Activated CD4-positive, alpha-beta memory T cell treated with anti-CD3 and anti-CD28 coated beads for 36 hours (primary cell): ENCODE data around the gene ADCY5. TPM values are rescaled to one million over a fixed set of nuclear protein-coding genes. Genes with fewer than 3 reads are reported as not detected.

Experiments
- CTCF ChIA-PET: fragments of 350-600 bp; sonication (Branson Sonifier 250); formaldehyde crosslinking; loops from one replicate; lab custom pipeline; 2021; ENCODE audit warnings: antibody characterized with exemption, inconsistent platforms; lab: Charles Lee
- POLR2A ChIA-PET: fragments of 350-600 bp; sonication (Branson Sonifier 250); formaldehyde crosslinking; loops from one replicate; lab custom pipeline; 2021; ENCODE audit warnings: antibody characterized with exemption; lab: Charles Lee
- DNase-seq: peaks from one replicate; pipeline ENCODE4 v3.0.0-alpha.2; 2020
- H3K27ac Mint-ChIP-seq: one replicate; pipeline ENCODE4 v1.8.0; 2021; ENCODE audit warnings: mixed read lengths
- H3K27me3 Mint-ChIP-seq: one replicate; pipeline ENCODE4 v1.8.0; 2021; ENCODE audit warnings: mixed read lengths
- H3K36me3 Mint-ChIP-seq: one replicate; pipeline ENCODE4 v1.8.0; 2021; ENCODE audit warnings: mixed read lengths
- H3K4me1 Mint-ChIP-seq: one replicate; pipeline ENCODE4 v1.8.0; 2021; ENCODE audit warnings: low read depth, mixed read lengths
- H3K4me3 Mint-ChIP-seq: one replicate; pipeline ENCODE4 v1.8.0; 2021; ENCODE audit warnings: mild to moderate bottlenecking, mixed read lengths
- H3K9me3 Mint-ChIP-seq: one replicate; pipeline ENCODE4 v1.8.0; 2021; ENCODE audit warnings: mixed read lengths
- intact Hi-C: fragments of 100-400 bp; cut with micrococcal nuclease; formaldehyde crosslinking; loops from one replicate; pipeline ENCODE4 v1.15.1; 2023
- total RNA-seq, 2 experiments: library from RNA; stranded (reverse); gene quantifications; one replicate each; pipeline ENCODE4 v1.2.3, GENCODE V29; 2021

Gene ADCY5
- total RNA-seq, 2 experiments from 2014 or later: not detected

GRCh38 chr3:123386477-123387040 is 62.3 kb downstream of the ADCY5 start:
- CTCF ChIA-PET: no interaction called here
- no peak overlapping the region for H3K27ac Mint-ChIP-seq

GRCh38 chr3:123385981-123386380 is 62.9 kb downstream of the ADCY5 start:
- ChIA-PET POLR2A (no interaction called here), CTCF (no interaction called here)
- intact Hi-C loops: no loop called here
- no peaks in the 10 kb centered on the region for H3K36me3 Mint-ChIP-seq
- no peak for DNase-seq
- H3K27ac Mint-ChIP-seq: no peak overlapping the region
- no peak overlapping the region for H3K4me3 Mint-ChIP-seq
- H3K4me1 Mint-ChIP-seq: no peaks in the 10 kb centered on the region
- no peaks in the 10 kb centered on the region for H3K9me3 Mint-ChIP-seq
- peaks cover 15% of the 10 kb centered on the region for H3K27me3 Mint-ChIP-seq

More at GRCh38 chr3:123386477-123387040, 62.3 kb downstream of the ADCY5 start:
- intact Hi-C loops: no loop called here
- Mint-ChIP-seq H3K27me3 (peaks cover 15% of the 10 kb centered on the region), H3K9me3 (no peaks in the 10 kb centered on the region), H3K36me3 (no peaks in the 10 kb centered on the region), H3K4me3 (no peak overlapping the region), H3K4me1 (no peaks in the 10 kb centered on the region)
- DNase-seq: no peak
- POLR2A ChIA-PET: no interaction called here

GRCh38 chr3:123385499-123385898 is 63.4 kb downstream of the ADCY5 start:
- no peaks in the 10 kb centered on the region for H3K9me3 Mint-ChIP-seq
- peaks cover 15% of the 10 kb centered on the region for H3K27me3 Mint-ChIP-seq
- intact Hi-C loops: no loop called here
- no peak overlapping the region for H3K4me3 Mint-ChIP-seq
- no peaks in the 10 kb centered on the region for H3K4me1 Mint-ChIP-seq
- no peak overlapping the region for H3K27ac Mint-ChIP-seq
- no peaks in the 10 kb centered on the region for H3K36me3 Mint-ChIP-seq
- no peak for DNase-seq
- POLR2A ChIA-PET: no interaction called here
- CTCF ChIA-PET: no interaction called here

GRCh38 chr3:123385001-123385401 is 63.9 kb downstream of the ADCY5 start:
- intact Hi-C loops: no loop called here
- no peak overlapping the region for H3K4me3 Mint-ChIP-seq
- ChIA-PET POLR2A (no interaction called here), CTCF (no interaction called here)
- DNase-seq: no peak
- H3K27me3 Mint-ChIP-seq: peaks cover 15% of the 10 kb centered on the region
- no peak overlapping the region for H3K27ac Mint-ChIP-seq
- no peaks in the 10 kb centered on the region for H3K4me1 Mint-ChIP-seq
- no peaks in the 10 kb centered on the region for H3K36me3 Mint-ChIP-seq
- H3K9me3 Mint-ChIP-seq: no peaks in the 10 kb centered on the region

- no peak for DNase-seq
- CTCF ChIA-PET: no interaction called here
- H3K27me3 Mint-ChIP-seq: peaks cover 15% of the 10 kb centered on the region
- H3K9me3 Mint-ChIP-seq: no peaks in the 10 kb centered on the region
- H3K27ac Mint-ChIP-seq: no peak overlapping the region
- H3K36me3 Mint-ChIP-seq: no peaks in the 10 kb centered on the region
- POLR2A ChIA-PET: no interaction called here
- no peaks in the 10 kb centered on the region for H3K4me1 Mint-ChIP-seq
- intact Hi-C loops: no loop called here
- H3K4me3 Mint-ChIP-seq: no peak overlapping the region
These were observed 64.6 kb downstream of the ADCY5 start for GRCh38 chr3:123384256-123384655.

GRCh38 chr3:123383091-123384053 is 65.5 kb downstream of the ADCY5 start:
- intact Hi-C loops: no loop called here
- peaks cover 15% of the 10 kb centered on the region for H3K27me3 Mint-ChIP-seq
- no peak overlapping the region for H3K27ac Mint-ChIP-seq
- POLR2A ChIA-PET: no interaction called here
- CTCF ChIA-PET: no interaction called here
- no peak for DNase-seq
- H3K4me1 Mint-ChIP-seq: no peaks in the 10 kb centered on the region
- no peak overlapping the region for H3K4me3 Mint-ChIP-seq
- no peaks in the 10 kb centered on the region for H3K36me3 Mint-ChIP-seq
- H3K9me3 Mint-ChIP-seq: no peaks in the 10 kb centered on the region

GRCh38 chr3:123380261-123380660 is 68.6 kb downstream of the ADCY5 start:
- Mint-ChIP-seq H3K27me3 (peaks cover 6% of the 10 kb centered on the region), H3K27ac (no peak overlapping the region), H3K36me3 (no peaks in the 10 kb centered on the region), H3K4me1 (no peaks in the 10 kb centered on the region), H3K9me3 (no peaks in the 10 kb centered on the region), H3K4me3 (no peak overlapping the region)
- no peak for DNase-seq
- ChIA-PET POLR2A (no interaction called here), CTCF (no interaction called here)
- intact Hi-C loops: no loop called here

- H3K9me3 Mint-ChIP-seq: no peaks in the 10 kb centered on the region
- H3K27me3 Mint-ChIP-seq: peaks cover 3% of the 10 kb centered on the region
- ChIA-PET CTCF (no interaction called here), POLR2A (no interaction called here)
- H3K36me3 Mint-ChIP-seq: no peaks in the 10 kb centered on the region
- H3K27ac Mint-ChIP-seq: no peak overlapping the region
- H3K4me1 Mint-ChIP-seq: no peaks in the 10 kb centered on the region
- DNase-seq: no peak
- intact Hi-C loops: no loop called here
- no peak overlapping the region for H3K4me3 Mint-ChIP-seq
These were observed 69.7 kb downstream of the ADCY5 start for GRCh38 chr3:123379041-123379830.

- no peak overlapping the region for H3K4me3 Mint-ChIP-seq
- peaks cover 4% of the 10 kb centered on the region for H3K27me3 Mint-ChIP-seq
- H3K9me3 Mint-ChIP-seq: no peaks in the 10 kb centered on the region
- no peaks in the 10 kb centered on the region for H3K4me1 Mint-ChIP-seq
- POLR2A ChIA-PET: no interaction called here
- no peak overlapping the region for H3K27ac Mint-ChIP-seq
- CTCF ChIA-PET: no interaction called here
- DNase-seq: no peak
- H3K36me3 Mint-ChIP-seq: no peaks in the 10 kb centered on the region
- intact Hi-C loops: no loop called here
These were observed 70.4 kb downstream of the ADCY5 start for GRCh38 chr3:123378409-123378915.

- CTCF ChIA-PET: no interaction called here
- H3K4me1 Mint-ChIP-seq: no peaks in the 10 kb centered on the region
- no peaks in the 10 kb centered on the region for H3K36me3 Mint-ChIP-seq
- H3K4me3 Mint-ChIP-seq: no peak overlapping the region
- POLR2A ChIA-PET: no interaction called here
- H3K9me3 Mint-ChIP-seq: no peaks in the 10 kb centered on the region
- no peak overlapping the region for H3K27ac Mint-ChIP-seq
- H3K27me3 Mint-ChIP-seq: peaks cover 5% of the 10 kb centered on the region
- DNase-seq: no peak
- intact Hi-C loops: no loop called here
These were observed 71.6 kb downstream of the ADCY5 start for GRCh38 chr3:123377243-123377740.

- POLR2A ChIA-PET: no interaction called here
- CTCF ChIA-PET: interaction anchor here (1.8 kb wide), 1 partner anchor 112 kb away, joined by 5 read pairs; no protein-coding TSS in a partner anchor
- Mint-ChIP-seq H3K4me1 (no peaks in the 10 kb centered on the region), H3K36me3 (no peaks in the 10 kb centered on the region), H3K9me3 (no peaks in the 10 kb centered on the region), H3K4me3 (no peak overlapping the region), H3K27me3 (peaks cover 9% of the 10 kb centered on the region), H3K27ac (no peak overlapping the region)
- DNase-seq: no peak
- intact Hi-C loops: no loop called here
These were observed 72.2 kb downstream of the ADCY5 start for GRCh38 chr3:123376451-123377242.
